Left ventricle myocardium superior (tissue), 1 donor: Measurements from ENCODE around the gene CHAF1A. TPM values are rescaled to one million over a fixed set of nuclear protein-coding genes. Genes with fewer than 3 reads are reported as not detected.

Experiments used
- ATAC-seq: fragments of 200-7000 bp; cut with Tn5 transposase; one replicate; pipeline ENCODE4 v1.9.1; 2020; ENCODE audit warnings: mild to moderate bottlenecking, moderate library complexity
- DNase-seq: peaks from one replicate; pipeline ENCODE4 v3.0.0-alpha.2; 2020
- intact Hi-C: fragments of 100-400 bp; cut with micrococcal nuclease; formaldehyde crosslinking; loops from one replicate; pipeline ENCODE4 v1.11.0; 2022
- long read RNA-seq: library from polyadenylated mRNA; unstranded; transcript quantifications from one replicate; pipeline ENCODE4 v2.0.0, GENCODE V29; 2021
- total RNA-seq: library from RNA; stranded (reverse); fragmentation: NEBNext Ultra II Directional; extraction: Animal tissue kit (Norgen Biotek cat#: 25700); gene quantifications from one replicate; pipeline ENCODE4 v1.2.1, GENCODE V29; 2021
- donor health status: DM: no; HTN: yes; CAD: no; lungs with severe emphysema.

CHAF1A gene
- 7.2 TPM for total RNA-seq
- long read RNA-seq, transcript CHAF1A-201 (15 exons, 3,339 nt): major isoform, 9 of 16 reads
- long read RNA-seq, partial matches to known transcripts: 4 of 16 reads
- long read RNA-seq, other reads (novel, unspliced or antisense): 3 of 16 reads

DNA sequence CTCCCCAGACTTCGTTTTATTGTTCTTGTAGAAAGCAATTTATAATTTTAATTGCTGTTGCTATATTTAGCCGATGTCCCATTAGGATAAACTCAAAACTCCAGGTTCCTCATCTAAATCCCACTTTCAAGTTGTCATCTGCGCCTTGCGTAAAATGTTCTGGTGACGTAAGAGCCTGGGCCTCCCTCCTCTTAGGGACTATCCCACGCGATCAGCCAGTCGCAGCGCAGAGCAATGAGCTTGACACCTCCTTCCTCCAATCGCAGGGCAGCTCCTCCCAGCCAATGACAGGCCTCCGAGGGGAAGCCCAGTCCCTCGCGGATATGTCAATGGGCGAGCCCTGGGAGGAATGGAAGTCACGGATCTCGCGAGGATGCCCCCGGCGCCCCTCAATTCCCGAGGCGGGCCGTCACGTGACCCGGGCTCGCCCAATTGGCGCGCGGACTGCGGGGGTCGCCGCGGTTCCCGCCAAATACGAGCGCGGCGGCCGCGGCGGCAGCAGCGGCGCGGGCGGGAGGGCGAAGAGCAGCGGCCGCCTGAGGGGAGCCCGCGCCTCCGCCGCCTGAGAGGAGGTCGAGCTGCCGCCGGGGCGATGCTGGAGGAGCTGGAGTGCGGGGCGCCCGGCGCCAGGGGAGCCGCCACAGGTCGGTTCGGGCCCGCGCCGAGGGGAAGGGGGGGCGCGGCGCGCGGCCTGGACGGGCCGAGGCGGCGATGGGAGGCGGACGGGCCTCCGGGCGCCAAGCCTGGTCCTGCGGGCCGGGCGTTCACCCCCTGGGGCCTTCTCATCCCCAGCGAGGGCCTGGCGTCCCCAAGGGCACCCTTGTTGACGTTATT lies at the start of gene CHAF1A:
Gene CHAF1A (plus strand): TSS at position 470 of the 834 bp plus-strand sequence. CDS start 123 bp downstream, at position 593.
- ATAC-seq: peak; percentile 95
- peak; percentile 99 for DNase-seq
- intact Hi-C loops: no loop called here

GRCh38 chr19:4352701-4353121 lies 49.7 kb upstream of the CHAF1A start:
- ATAC-seq: peak; percentile 56
- intact Hi-C loops: no loop called here
- DNase-seq: no peak

DNA sequence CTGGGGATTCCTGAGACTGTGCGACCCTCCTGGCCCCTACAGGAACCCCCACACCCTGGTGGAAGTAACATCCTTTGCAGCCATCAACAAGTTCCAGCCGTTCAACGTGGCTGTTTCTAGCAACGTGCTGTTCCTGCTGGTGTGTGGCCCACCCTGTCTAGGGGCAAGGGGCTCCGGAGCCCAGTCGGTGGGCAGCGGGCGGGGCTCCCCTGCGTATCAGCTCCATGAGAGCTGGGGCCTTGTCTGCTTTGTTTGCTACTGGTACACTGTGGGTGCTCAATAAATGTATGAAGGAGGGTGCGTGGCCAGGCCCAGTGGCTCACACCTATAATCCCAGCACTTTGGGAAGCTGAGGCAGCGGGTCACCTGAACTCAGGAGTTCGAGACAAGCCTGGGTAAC lies 48.2 kb upstream of the CHAF1A start:
- DNase-seq (no peak), ATAC-seq (no peak)
- intact Hi-C loops: no loop called here

DNA sequence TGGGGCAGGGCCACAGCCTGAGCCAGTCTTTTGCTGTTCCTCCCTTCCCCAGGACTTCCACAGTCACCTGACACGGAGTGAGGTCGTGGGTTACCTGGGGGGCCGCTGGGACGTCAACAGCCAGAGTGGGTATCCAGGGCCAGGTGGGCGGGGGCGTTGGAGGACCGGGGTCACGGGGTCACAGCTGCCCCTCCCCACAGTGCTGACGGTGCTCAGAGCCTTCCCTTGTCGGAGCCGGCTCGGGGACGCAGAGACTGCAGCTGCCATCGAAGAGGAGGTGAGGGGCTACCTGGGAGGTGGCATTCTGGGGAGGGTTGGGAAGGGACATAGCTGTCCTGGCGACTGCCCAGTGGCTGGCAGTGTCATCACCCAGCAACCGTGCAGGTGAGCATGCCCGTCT lies 47.5 kb upstream of the CHAF1A start:
- ATAC-seq (no peak), DNase-seq (no peak)
- intact Hi-C loops: no loop called here

- no peak for ATAC-seq
- intact Hi-C loops: no loop called here
- no peak for DNase-seq
These were observed 45.2 kb upstream of the CHAF1A start for GRCh38 chr19:4357095-4357797.

GRCh38 chr19:4357921-4358326 lies 44.5 kb upstream of the CHAF1A start:
- ATAC-seq: no peak
- DNase-seq: no peak
- intact Hi-C loops: no loop called here

DNA sequence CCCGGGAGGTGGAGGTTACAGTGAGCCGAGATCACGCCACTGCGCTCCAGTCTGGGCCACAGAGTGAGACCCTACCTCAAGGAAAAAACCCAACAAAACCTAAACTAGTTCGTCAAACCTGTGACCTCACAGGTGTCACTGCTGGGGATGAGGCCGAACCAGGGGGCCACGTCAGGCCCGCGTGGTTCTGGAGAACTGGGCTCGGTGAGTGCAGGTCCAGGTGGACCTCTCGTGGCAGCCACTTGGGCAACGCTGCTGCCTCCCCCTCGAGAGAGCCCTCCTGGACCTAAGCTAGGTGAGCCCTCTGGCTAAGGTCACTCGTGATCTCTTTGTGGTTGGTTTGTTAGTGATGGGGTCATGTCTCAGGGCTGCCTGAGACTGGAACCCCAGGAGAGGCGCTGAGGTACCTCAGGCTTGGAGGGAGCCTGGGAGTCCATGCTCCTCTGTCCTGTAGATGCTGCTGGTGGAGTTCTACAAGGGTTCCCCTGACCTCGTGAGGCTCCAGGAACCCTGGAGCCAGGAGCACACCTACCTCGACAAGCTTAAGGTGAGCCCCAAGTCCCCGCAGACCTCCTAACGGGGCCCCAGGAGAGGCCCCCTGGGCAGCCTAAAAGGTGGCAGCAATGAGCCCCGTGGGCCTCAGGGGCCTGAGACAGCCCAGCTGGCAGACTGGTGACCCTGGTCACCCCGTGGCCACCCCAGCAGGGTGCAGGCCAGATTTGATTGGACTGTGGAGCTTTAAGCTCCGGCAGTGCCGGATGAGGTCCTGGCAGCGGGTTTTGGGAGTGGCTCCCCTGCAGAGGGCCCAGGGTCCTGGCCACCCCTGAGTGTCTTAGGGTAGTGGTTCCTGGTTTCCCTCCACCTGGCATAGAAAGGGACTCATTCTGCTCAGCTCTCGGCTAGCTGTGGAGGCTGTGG lies 43.5 kb upstream of the CHAF1A start:
- ATAC-seq: no peak
- intact Hi-C loops: no loop called here
- DNase-seq: no peak

DNA sequence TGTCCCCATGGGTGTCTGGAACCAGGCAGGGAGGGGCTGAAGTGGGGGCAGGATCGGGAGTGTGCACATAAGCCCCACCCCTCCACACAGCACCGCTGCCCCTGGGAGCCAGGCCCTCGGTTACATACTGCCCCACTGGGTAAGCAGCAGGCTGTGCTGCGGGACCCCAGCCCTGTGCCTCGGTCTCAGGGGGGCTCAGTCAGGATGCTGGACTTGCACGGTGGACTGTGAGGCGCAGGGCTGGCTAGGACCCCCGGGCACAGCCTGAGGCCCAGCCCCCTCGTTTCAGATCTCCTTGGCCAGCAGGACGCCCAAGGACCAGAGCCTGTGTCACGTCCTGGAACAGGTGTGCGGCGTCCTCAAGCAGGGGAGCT lies 42.8 kb upstream of the CHAF1A start:
- ATAC-seq (no peak), DNase-seq (no peak)
- intact Hi-C loops: no loop called here

DNA sequence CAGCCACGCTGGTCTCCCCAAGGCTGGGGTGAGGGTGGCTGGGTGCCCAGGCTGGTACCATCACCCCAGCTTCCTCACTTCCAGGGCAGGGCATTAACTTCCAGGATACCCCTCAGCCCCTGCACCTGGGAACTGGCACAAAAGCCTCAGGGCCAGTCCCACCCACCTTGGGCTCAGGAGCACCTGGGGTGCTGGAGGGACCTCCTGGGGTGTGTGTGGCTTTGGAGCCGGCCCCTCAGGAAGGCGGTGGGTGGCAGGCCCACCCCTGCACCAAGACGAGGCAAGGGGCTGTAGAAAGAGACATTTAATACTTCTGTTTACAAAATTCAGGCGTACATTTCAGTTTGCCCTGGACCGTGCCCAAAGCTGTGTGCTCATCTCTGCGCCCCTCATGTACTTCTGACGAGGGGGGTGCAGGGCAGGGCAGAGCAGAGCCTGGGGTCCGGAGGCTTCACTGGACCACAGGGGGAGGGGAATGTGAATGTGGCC lies 42.3 kb upstream of the CHAF1A start:
- intact Hi-C loops: no loop called here
- no peak for DNase-seq
- no peak for ATAC-seq

- intact Hi-C loops: no loop called here
- DNase-seq: no peak
- no peak for ATAC-seq
These were observed 41.7 kb upstream of the CHAF1A start for GRCh38 chr19:4360641-4361151.

GRCh38 chr19:4361152-4362046 lies 41.0 kb upstream of the CHAF1A start:
- intact Hi-C loops: no loop called here
- no peak for ATAC-seq
- no peak for DNase-seq

GRCh38 chr19:4362101-4362828 lies 40.2 kb upstream of the CHAF1A start:
- intact Hi-C loops: no loop called here
- no peak for DNase-seq
- no peak for ATAC-seq

GRCh38 chr19:4362831-4363545 lies 39.5 kb upstream of the CHAF1A start:
- ATAC-seq (no peak), DNase-seq (no peak)
- intact Hi-C loops: no loop called here

DNA sequence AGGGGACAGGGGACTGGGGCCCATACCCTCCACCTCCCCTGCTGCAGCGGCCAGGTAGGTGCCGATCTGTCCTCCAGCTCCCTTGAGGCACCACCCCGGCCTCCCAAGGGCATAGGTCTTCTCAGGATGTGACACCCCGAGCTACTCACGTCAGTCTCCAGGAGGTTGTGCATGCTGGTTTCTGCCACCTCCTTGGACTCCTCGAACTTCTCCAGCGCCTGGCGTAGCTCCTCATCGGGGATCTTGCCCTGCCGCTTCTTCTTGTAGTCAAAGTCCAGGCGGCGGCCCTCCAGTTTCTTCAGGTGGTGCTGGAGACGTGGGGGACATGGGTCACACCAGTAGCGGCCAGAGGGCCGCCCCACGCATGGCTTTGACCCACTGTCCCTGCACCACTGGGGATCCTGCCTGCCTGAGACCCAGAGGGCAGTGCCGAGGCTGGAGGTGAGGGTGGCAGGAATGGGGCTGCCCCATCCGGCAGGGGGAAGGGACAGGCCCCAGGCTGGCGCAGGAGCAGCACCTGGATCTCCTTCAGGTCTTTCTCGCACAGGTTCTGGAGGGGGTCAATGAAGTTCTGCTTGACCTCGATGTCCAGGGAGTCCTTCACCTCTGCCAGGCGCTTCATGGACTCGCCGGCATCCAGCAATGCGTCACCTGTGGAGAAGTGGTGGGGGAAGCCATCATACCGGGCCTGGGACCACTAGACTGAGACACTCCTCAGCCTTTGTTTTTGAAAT lies 38.7 kb upstream of the CHAF1A start:
- intact Hi-C loops: no loop called here
- DNase-seq (no peak), ATAC-seq (no peak)

GRCh38 chr19:4365341-4365740 lies 37.1 kb upstream of the CHAF1A start:
- no peak for ATAC-seq
- intact Hi-C loops: no loop called here
- no peak for DNase-seq
